ENCODE data around the gene ABI2.
"Not testable (repeated sequence)": the region's sequence is repeated elsewhere in the genome, so short reads cannot be mapped to it uniquely, and the experiment has no call there.

The ABI2 gene

GRCh38 chr2:203427061-203427460, 98.9 kb downstream of the ABI2 start:
- peak; percentile 65 to 66 for DNase-seq (ENCODE audit: low read depth in 2 of 2)

DNA sequence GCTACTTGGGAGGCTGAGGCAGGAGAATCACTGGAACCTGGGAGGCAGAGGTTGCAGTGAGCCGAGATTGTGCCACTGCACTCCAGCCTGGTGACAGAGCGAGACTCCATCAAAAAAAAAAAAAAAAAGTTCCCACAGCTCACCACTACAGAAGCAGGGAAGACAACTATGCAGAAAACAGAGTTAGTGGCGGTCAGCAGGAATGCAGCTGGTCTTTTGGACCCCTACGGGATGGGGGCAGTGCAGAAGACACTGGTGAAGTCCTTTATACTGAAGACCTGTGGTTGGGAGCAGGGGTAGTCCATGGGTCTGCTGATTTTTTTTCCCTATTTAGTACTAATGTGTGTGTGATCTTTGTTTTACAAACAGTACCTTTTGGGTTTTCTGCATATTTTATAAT, 101.4 kb downstream of the ABI2 start:
- DNase-seq (ENCODE audit: low read depth in 2 of 2): not testable (repeated sequence)

DNA sequence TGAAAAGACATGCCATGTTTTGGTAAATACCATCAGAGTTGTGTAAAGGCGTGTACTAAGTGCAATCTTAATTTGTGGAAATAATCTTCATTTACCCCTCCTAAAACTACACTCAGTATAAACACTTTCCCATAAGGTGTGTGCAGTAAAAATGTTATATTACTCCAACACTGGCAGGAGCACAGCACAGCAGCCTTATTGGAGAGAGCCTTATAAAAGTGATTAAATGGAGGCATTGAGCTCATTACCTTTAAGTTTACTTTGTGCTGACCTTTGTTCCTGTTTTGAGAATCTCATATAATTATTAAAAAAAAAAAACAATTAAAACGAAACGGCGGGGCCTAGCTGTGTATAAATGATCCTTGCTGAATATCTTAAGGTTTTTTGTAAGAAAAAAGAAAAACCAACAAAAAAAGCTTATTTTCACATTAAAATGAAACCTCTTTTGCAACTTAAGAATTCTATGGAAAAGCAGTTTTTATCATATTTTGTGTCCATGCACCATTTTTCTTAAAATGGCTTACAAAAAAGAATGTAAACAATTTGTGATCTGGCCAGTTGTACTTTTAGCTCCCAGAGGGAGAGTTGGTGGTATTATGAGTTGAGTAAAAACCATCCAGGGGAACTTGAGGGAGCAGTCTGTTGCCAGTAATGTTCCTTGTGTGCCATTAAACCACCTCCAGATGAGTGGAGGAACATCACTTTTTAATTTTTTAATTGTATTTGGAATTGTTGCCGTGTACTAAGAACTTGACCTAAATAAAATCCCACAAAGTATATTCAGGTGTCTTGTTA, 103.4 kb downstream of the ABI2 start:
- no peak for DNase-seq (ENCODE audit: low read depth in 2 of 2)

DNA sequence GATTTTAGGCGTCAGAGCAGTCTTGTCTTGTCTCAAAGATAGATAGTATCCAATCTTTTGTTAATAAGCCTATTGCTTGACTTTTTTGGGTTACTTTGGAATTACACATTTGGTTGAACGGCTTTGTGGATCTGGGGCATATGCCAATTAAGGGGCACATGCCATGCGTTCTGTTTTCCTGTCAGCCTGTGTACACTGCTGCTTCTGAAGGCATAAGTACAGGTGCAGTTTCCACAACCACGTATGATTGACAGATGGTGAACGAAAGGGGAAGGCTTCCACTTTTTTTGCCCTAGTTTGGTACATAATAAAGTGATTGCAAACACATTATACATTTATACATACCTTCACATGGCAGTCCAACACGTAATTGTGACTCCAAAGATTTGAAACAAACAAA, 104.6 kb downstream of the ABI2 start:
- DNase-seq (ENCODE audit: low read depth in 2 of 2): no peak

DNA sequence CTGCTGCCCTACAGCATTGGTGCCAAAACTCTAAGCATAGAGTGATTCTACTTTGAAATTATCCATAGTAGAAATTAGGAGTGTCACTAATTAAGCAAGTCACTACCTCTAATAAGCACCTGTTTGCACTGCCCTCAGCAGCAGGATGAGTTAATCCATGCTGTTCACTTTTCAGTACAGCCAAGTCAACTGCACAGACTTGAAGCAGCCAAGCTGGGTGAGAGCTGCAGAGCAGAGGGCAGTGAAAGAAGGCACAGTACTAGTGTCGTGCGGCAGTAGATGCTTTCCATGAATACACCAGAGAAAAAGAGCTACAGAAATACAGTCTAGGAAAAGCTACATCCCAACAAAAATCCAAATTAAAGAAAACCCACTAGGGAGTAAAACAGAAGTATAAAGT, 108.3 kb downstream of the ABI2 start:
- no peak for DNase-seq (ENCODE audit: low read depth in 2 of 2)

DNA sequence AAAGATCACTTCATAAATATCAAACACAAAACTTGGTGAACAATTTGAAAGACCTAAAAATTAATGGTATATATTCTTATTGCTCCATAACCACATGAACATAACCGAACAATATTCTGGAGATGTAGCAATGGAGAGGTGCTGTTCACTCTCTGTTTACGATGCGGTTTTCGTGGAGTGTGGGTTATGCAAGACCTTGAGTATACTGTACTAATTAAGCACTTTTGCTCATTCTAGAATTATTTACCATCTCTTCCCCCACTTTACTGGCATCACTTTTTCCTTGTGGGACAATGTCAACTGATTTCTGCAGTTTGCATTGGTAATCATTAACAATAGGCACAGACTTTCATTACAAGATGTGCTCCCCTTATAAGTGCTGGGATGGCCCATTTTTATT, 109.3 kb downstream of the ABI2 start:
- DNase-seq (ENCODE audit: low read depth in 2 of 2): peak; percentile 52 to 54

DNA sequence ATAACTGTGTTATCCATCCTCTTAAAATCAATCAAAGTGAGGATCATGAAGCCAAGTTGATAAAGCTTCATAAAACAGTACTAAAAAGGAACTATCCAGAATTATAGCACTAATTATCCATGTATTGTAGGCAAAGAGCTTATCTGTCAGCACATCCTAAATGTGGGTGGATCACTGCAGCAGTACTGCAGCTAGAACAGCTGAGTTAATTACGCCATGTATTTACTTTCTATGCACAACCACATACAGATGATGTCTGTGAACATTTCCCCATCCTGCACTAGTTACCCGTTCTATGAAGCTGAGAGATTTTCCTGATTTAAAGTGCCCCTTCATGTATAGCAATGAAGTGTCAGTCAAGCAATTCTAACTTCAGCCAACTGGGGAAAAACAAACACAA, 110.3 kb downstream of the ABI2 start:
- no peak for DNase-seq (ENCODE audit: low read depth in 2 of 2)

GRCh38 chr2:203440671-203441070, 112.5 kb downstream of the ABI2 start:
- DNase-seq (ENCODE audit: low read depth in 2 of 2): no peak

DNA sequence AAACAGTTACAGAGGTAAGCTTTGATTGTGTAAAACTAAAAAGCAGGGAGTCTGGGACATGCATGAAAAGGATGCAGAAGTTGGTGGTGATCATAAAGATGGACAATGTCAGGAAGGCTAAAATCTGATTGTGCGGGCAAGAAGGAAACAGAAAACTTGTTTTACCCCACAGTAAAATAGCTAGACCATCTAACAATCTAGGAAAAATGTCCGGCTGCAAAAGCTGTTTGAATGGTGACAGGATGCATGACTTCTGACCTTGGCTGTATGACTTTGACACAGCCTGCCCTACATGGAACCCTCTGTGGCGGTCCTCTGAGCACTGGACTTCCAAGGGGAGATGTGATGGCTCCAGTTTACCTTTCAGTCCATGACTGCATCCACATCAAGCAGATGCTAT, 113.3 kb downstream of the ABI2 start:
- DNase-seq (ENCODE audit: low read depth in 2 of 2): no peak

DNA sequence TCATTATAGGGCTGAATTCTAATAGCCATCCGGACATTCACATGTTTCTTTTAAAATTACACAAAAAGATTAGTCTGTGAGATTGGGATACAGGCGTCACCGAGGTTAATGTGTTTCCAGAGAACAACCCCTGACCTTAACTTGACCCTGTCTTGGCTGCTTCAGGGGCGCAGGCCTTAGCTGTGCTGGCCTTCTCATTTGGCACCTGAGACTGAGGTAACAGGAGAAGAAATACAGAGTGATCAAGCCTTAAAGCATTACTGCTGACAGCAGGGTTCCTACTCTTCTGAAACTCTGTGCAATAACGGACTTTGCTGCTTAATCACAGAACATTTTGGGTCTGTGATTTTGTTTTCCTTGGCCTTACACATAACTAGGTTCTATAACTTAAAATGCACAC, 114.3 kb downstream of the ABI2 start:
- DNase-seq (ENCODE audit: low read depth in 2 of 2): no peak

GRCh38 chr2:203444738-203445137, 116.5 kb downstream of the ABI2 start:
- no peak for DNase-seq (ENCODE audit: low read depth in 2 of 2)

DNA sequence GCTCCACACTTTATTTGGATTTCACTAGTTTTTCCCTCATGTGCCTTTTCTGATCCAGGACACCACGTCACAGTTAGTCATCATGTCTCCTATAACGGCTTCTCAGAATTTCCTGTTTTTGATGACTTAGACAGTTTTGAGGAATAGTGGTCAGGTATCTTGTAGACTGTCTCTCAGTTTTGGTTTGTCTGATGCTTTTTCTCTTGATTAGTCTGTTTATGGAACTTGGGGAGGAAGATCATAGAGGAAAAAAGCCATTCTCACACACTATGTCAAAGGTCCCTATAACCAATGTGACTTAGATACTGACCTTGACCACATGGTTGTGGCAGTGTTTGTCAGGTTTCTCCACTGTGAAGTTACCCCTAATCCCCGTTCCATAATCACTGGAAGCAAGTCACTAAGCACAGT, 117.9 kb downstream of the ABI2 start:
- DNase-seq (ENCODE audit: low read depth in 2 of 2): no peak

GRCh38 chr2:203446780-203447179, 118.6 kb downstream of the ABI2 start:
- no peak for DNase-seq (ENCODE audit: low read depth in 2 of 2)

GRCh38 chr2:203450561-203450960, 122.4 kb downstream of the ABI2 start:
- no peak for DNase-seq (ENCODE audit: low read depth in 2 of 2)

DNA sequence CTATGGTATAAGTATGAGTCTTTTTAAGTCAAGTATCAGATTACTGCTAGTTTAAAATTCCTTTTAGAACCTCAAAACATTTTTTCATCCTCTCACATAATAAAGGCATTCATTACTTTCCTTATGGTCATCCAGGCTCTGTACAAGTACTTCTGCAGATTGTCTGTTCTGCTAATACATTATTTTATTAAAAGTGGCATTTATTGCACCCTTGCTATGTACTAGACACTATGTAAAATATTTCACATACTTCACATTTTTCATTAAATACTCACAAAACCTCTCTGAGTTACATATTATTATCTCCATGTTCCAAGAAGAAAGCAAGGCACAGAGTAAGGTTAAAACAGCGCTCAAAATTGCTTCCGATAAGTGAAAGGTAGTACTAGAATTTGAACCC, 122.8 kb downstream of the ABI2 start:
- peak; percentile 50 to 52 for DNase-seq (ENCODE audit: low read depth in 2 of 2)

DNA sequence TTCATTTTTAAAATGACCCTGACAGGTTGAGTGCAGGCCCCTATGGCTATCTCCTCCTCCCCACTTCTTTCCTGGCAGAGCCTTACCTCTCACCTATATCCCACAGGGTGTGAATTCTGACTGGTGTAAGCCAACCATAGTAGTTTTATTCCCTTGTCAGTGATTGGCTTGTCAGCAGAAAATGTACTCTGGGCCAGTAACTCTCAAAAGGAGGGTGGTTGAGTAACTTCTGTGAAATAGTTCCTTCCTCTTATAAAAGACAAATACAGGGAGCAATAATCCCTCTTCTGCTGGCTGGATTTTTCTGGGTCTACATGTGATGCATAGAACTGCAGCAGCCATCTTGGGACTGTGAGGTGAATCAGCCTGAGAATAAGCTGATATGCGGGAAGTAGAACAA, 123.5 kb downstream of the ABI2 start:
- DNase-seq (ENCODE audit: low read depth in 2 of 2): no peak

DNA sequence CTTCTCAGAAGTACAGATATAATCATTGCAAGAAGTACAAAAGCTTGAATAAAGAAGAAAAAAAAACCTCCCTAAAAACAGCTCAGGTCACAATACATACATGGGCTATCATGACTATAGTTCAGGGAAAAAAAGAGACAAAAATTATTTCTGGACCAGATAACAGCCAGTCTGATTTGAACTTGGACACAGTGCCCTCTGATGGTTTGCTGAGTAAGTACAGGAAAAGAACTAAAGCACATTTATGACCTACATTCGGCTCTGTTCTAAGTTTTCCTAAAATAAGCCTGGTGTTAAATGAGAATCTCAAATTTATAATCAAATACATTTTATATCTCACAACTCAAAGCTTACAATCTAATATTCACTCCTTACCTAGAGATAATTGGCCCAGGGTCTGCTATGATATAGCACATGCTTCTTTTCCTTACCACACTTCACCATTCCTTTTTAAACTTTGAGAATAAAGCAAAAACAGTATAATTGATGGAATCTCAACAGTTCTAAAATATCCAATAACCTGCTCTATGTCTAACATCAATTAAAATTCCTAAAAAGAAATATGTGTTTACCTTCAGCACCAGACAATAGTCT, 125.8 kb downstream of the ABI2 start:
- DNase-seq (ENCODE audit: low read depth in 2 of 2): no peak

- no peak for DNase-seq (ENCODE audit: low read depth in 2 of 2)
Measured at GRCh38 chr2:203455209-203455608, 127.0 kb downstream of the ABI2 start.

- no peak for DNase-seq (ENCODE audit: low read depth in 2 of 2)
Measured at GRCh38 chr2:203461746-203462145, 133.6 kb downstream of the ABI2 start.

DNA sequence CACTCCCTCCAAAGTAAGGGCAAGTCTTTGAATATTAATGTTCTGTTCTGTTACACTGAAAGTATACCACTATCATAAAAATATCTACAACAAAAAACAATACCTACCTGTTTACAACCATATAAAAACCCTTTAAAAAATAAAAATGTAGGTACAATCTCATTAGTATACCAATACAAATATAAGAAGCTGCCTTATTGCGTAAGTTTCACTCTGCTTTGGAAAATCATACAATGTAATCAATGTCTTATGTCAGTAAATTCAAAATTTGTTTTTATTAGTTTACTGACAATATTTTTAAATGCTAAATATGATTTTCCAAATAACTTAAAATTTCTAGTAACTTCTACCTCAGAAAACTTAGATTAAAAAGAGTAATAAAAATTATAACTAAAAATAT, 134.1 kb downstream of the ABI2 start:
- no peak for DNase-seq (ENCODE audit: low read depth in 2 of 2)

GRCh38 chr2:203463266-203463678, 135.1 kb downstream of the ABI2 start:
- DNase-seq (ENCODE audit: low read depth in 2 of 2): peak; percentile 63 to 71

DNA sequence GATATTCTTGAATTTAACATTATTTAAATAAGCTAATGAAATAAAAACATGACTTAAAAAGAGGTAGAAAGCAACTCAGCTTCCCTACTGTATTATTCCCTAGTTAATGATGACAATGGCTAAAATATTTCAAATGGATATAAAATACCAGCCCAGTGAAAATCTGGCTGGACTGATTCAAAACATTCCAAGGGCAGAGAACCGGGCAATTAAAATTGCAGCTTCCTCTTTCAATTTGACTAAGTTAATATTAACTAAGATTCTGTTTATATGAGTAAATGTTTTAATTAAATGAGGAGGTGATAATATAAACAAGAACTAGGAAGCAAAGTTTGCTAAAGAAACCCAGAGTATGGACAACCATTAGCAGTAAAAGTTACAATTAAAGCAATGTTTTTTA, 141.4 kb downstream of the ABI2 start:
- DNase-seq (ENCODE audit: low read depth in 2 of 2): no peak

- DNase-seq (ENCODE audit: low read depth in 2 of 2): no peak
Measured at GRCh38 chr2:203470371-203470770, 142.2 kb downstream of the ABI2 start.

DNA sequence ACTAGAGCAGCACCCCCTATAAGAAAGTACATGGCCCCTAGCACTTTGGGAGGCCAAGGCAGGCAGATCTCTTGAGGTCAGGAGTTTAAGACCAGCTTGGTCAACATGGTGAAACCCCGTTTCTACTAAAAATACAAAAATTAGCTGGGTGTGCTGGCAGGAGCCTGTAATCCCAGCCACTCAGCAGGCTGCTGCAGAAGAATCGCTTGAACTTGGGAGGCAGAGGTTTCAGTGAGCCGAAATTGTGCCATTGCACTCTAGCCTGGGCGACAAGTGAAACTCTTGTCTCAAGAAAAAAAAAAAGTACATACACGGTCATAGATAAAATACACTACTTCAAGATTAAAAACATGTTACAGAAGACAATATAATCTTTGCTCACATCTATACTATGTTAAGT, 143.1 kb downstream of the ABI2 start:
- DNase-seq (ENCODE audit: low read depth in 2 of 2): no peak

All from fibroblast of skin of left quadriceps (primary cell).